ENCODE results near the gene ARHGAP10. TPM values are rescaled to one million over a fixed set of nuclear protein-coding genes. Genes with fewer than 3 reads are reported as not detected.

ARHGAP10 gene
- total RNA-seq, 4 donors from 2014 or later: 186 to 296 (median 192) TPM

DNA sequence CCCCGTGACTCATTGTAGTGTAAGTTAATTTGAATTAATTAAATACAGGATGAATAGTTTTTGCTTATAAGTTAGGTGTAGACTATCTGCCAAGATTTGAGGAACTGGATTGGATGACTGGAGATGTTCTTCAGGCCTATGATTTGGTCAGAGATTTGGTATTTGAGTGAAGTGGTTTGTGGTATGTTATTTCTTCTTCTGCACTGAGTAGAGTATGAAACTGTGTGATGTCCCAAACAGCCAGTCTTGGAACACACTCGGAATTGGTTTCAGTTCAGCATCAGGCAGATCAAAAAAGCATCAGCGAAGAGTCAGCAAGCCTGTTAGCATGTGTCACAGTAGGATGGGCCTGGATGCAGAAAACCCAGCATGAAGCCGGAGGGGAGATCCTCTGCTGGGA is 294.1 kb downstream of the ARHGAP10 start:
- H3K27me3 ChIP-seq: no peaks in the 10 kb centered on the region
- no peaks in the 10 kb centered on the region for H3K9me3 ChIP-seq
- TF ChIP-seq, protein P1, sequence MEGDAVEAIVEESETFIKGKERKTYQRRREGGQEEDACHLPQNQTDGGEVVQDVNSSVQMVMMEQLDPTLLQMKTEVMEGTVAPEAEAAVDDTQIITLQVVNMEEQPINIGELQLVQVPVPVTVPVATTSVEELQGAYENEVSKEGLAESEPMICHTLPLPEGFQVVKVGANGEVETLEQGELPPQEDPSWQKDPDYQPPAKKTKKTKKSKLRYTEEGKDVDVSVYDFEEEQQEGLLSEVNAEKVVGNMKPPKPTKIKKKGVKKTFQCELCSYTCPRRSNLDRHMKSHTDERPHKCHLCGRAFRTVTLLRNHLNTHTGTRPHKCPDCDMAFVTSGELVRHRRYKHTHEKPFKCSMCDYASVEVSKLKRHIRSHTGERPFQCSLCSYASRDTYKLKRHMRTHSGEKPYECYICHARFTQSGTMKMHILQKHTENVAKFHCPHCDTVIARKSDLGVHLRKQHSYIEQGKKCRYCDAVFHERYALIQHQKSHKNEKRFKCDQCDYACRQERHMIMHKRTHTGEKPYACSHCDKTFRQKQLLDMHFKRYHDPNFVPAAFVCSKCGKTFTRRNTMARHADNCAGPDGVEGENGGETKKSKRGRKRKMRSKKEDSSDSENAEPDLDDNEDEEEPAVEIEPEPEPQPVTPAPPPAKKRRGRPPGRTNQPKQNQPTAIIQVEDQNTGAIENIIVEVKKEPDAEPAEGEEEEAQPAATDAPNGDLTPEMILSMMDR (IDR thresholded peaks at IDR 0.05): no peak
- TF ChIP-seq POLR2AphosphoS5 (IDR thresholded peaks at IDR 0.05): no peak
- TF ChIP-seq EP300 (IDR thresholded peaks at IDR 0.05): no peak
- no peak for TF ChIP-seq POLR2A (IDR thresholded peaks at IDR 0.05; ENCODE audit: low read depth)
- H3K4me3 ChIP-seq: no peak overlapping the region
- peaks cover 0 to 18% (median 7%) of the 10 kb centered on the region in 4 donors for H3K36me3 ChIP-seq
- peaks cover 7 to 51% (median 39%) of the 10 kb centered on the region in 4 donors for H3K4me1 ChIP-seq
- intact Hi-C loops (cut with DNase I): no loop called here
- H3K27ac ChIP-seq (replicated peaks in 1 of 4): no peak overlapping the region
- no peak for DNase-seq (ENCODE audit: extremely low spot score)
- WGBS: 85% methylated on average over 4 of the region's 4 CpGs

DNA sequence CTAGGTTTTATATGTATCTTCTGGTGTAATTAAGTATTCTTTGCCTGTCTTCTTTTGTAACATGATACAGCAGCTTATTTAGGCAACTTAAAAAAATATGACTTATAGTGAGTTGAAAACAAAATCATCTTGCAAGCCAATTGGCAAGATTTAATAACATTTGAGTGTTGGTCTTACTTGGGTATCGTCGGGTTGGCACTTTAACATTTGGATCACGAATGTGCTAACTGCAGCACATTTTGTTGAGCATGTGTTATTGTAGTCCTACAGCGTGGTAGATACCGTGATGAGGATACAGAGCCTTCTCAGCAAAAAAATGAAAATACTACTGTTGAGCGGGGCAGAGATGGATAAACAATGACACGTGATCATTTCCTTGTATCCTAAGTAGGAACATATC is 295.3 kb downstream of the ARHGAP10 start:
- H3K36me3 ChIP-seq: peaks cover 0 to 18% (median 7%) of the 10 kb centered on the region in 4 donors

DNA sequence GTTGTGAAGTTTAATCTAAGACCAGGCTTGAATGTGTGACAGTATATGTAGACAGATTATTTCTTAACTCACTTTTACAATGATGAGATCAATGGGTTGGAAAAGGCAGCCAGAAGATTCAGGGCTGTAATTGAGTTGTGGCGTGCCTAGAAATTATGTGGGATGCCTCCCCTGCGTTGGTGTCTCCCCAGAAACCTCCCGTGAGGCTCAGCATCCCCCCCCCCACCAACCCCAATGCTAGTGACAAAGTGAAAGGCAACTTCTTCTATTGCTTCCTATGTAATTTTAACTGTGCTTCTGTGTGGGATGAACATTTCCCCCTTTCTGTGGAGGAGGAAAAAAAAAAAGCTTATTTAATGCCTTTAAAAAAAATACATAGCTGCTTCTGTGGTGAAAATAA is 297.9 kb downstream of the ARHGAP10 start:
- H3K9me3 ChIP-seq: no peaks in the 10 kb centered on the region
- TF ChIP-seq EP300 (IDR thresholded peaks at IDR 0.05): no peak
- no peak for TF ChIP-seq POLR2A (IDR thresholded peaks at IDR 0.05; ENCODE audit: low read depth)
- TF ChIP-seq POLR2AphosphoS5 (IDR thresholded peaks at IDR 0.05): no peak
- TF ChIP-seq, protein P1 (IDR thresholded peaks at IDR 0.05): no peak
- H3K36me3 ChIP-seq: peaks cover 0 to 1% (median 0%) of the 10 kb centered on the region in 4 donors
- WGBS: 75% methylated on average over 3 of the region's 3 CpGs
- H3K27me3 ChIP-seq: no peaks in the 10 kb centered on the region
- peak overlapping the region in 3 of 4 donors; percentile 5 to 25 (median 8) for H3K27ac ChIP-seq (replicated peaks in 1 of 4)
- intact Hi-C loops (cut with DNase I): no loop called here
- DNase-seq (ENCODE audit: extremely low spot score): no peak
- no peak overlapping the region for H3K4me3 ChIP-seq
- H3K4me1 ChIP-seq: peaks cover 2 to 37% (median 31%) of the 10 kb centered on the region in 4 donors

More for the DNA sequence above, 295.3 kb downstream of the ARHGAP10 start:
- intact Hi-C loops (cut with DNase I): no loop called here
- 95% methylated on average over 7 of the region's 7 CpGs for WGBS
- Histone ChIP-seq H3K4me1 (peaks cover 6 to 45% (median 32%) of the 10 kb centered on the region in 4 donors), H3K4me3 (no peak overlapping the region), H3K27me3 (no peaks in the 10 kb centered on the region), H3K27ac (replicated peaks in 1 of 4) (no peak overlapping the region), H3K9me3 (no peaks in the 10 kb centered on the region)
- TF ChIP-seq POLR2A (IDR thresholded peaks at IDR 0.05; ENCODE audit: low read depth) (no peak), POLR2AphosphoS5 (IDR thresholded peaks at IDR 0.05) (no peak), EP300 (IDR thresholded peaks at IDR 0.05) (no peak)
- TF ChIP-seq, protein P1 (IDR thresholded peaks at IDR 0.05): no peak
- no peak for DNase-seq (ENCODE audit: extremely low spot score)

DNA sequence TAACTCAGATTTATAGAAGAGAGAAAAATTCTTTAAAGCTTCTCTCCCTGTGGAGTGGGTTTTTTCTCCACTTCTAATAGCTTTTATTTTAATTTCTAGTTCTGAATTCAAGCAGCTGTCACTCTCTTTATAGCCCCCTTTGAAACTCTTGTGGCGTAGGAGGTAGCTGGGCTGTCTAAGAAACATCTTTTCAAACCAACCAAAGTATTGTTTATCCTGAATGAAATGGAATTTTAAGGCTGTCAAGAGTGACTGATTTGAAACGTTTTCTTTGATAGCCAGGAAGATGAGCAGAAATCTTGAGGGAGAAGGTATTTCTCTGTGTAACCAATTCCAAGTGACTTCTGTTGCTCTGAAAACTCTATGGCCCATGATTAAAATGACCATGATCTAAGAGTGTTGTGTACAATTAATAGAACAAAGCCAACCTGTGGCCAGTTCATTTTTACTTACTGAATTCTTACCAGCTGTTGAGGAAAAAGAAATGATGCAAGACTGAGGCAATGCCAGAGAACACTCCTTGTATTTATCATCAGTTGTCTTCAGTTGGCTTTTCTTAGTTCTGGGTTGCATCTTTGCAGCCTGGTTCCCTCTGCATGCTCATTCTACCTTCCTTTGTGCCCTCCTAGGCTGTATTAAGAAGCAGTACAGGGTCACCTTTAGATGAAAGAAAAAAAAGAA is 298.4 kb downstream of the ARHGAP10 start:
- peak overlapping the region in 3 of 4 donors; percentile 5 to 25 (median 8) for H3K27ac ChIP-seq (replicated peaks in 1 of 4)
- DNase-seq (ENCODE audit: extremely low spot score): no peak
- peaks cover 4 to 42% (median 37%) of the 10 kb centered on the region in 4 donors for H3K4me1 ChIP-seq
- H3K4me3 ChIP-seq: no peak overlapping the region
- H3K36me3 ChIP-seq: no peaks in the 10 kb centered on the region
- WGBS: 48% methylated on average over 2 of the region's 2 CpGs
- H3K27me3 ChIP-seq: no peaks in the 10 kb centered on the region
- H3K9me3 ChIP-seq: no peaks in the 10 kb centered on the region
- peak in 1 of 2 donors; percentile 49 for TF ChIP-seq POLR2AphosphoS5 (IDR thresholded peaks at IDR 0.05)
- TF ChIP-seq, protein P1 (IDR thresholded peaks at IDR 0.05): no peak
- intact Hi-C loops (cut with DNase I): no loop called here

All from esophagus muscularis mucosa (tissue), 4 donors.